GM12878 (cell line): ENCODE data around the gene TMEM131L. TPM values are rescaled to one million over a fixed set of nuclear protein-coding genes. Genes with fewer than 3 reads are reported as not detected.

Source experiments
- ATF7 ChIP-seq: fragments of 450-650 bp; IDR thresholded peaks from 2 replicates; pipeline ENCODE4 v1.6.1; 2016; ENCODE audit warnings: low read depth, mild to moderate bottlenecking
- BACH1 ChIP-seq: fragments of 450-650 bp; IDR thresholded peaks from 2 replicates; pipeline ENCODE4 v1.6.1; 2017; ENCODE audit warnings: mild to moderate bottlenecking, borderline replicate concordance
- FOS ChIP-seq: IDR thresholded peaks from 3 replicates; pipeline ENCODE4 v1.6.1; 2011; ENCODE audit warnings: borderline replicate concordance; ENCODE audit not compliant: insufficient read length; ENCODE audit errors: extremely low read depth
- KLF5 ChIP-seq: fragments of 450-650 bp; IDR thresholded peaks from 2 replicates; pipeline ENCODE4 v1.6.1; 2014; ENCODE audit warnings: mild to moderate bottlenecking; ENCODE audit not compliant: partially characterized antibody
- LARP7 ChIP-seq: fragments of 450-650 bp; IDR thresholded peaks from 2 replicates; pipeline ENCODE4 v1.6.1; 2017; ENCODE audit warnings: mild to moderate bottlenecking
- NR2C2 ChIP-seq: IDR thresholded peaks from 2 replicates; pipeline ENCODE4 v1.6.1; 2011; ENCODE audit warnings: borderline replicate concordance, low read depth; ENCODE audit not compliant: control insufficient read depth, insufficient read length
- PAX8 ChIP-seq: fragments of 450-650 bp; IDR thresholded peaks from 2 replicates; pipeline ENCODE4 v1.6.1; 2017; ENCODE audit warnings: mild to moderate bottlenecking, moderate library complexity
- RUNX3 ChIP-seq: IDR thresholded peaks from 2 replicates; pipeline ENCODE4 v1.6.1; 2012; ENCODE audit warnings: low read length, inconsistent platforms
- SMAD5 ChIP-seq: IDR thresholded peaks from 2 replicates; pipeline ENCODE4 v1.6.1; 2016; ENCODE audit warnings: antibody characterized with exemption, low read depth
- STAT1 ChIP-seq: fragments of 450-650 bp; conservative IDR thresholded peaks from 2 replicates; pipeline ENCODE4 v1.6.1; 2014; ENCODE audit warnings: antibody characterized with exemption, mild to moderate bottlenecking
- ZZZ3 ChIP-seq: IDR thresholded peaks from 2 replicates; pipeline ENCODE4 v1.6.1; 2011; ENCODE audit warnings: low read depth; ENCODE audit not compliant: control insufficient read depth, insufficient read length
- polyA plus RNA-seq, 11 experiments: library from polyadenylated mRNA; depleted of rRNA in 4 of 11; unstranded in 6 of 11; stranded (reverse) in 5 of 11; fragments of >200 nt; fragmentation: Nextera tagmentation in 4 of 11; fragmentation: Illumina TruSeq in 1 of 11; extraction: Ambion mirVana in 4 of 11; extraction: Trizol in 1 of 11; gene quantifications; 1 replicate in 1 of 11; 2 replicates in 10 of 11; pipeline versions ENCODE4 v1.2.1 to v1.2.3, GENCODE V29; 2011 to 2016; ENCODE audit warnings: inconsistent platforms in 2 of 11, missing spikeins in 2 of 11, low read depth in 1 of 11
- total RNA-seq, 4 experiments: library from RNA; depleted of rRNA in 3 of 4; stranded (reverse); fragments of >200 nt in 3 of 4; fragmentation: Illumina TruSeq in 1 of 4; extraction: Trizol in 1 of 4; gene quantifications; 2 replicates each; pipeline versions ENCODE4 v1.2.1 to v1.2.3, GENCODE V29; 2013 to 2021
- TF ChIP-seq, protein P1 (sequence below): fragments of 450-650 bp; IDR thresholded peaks from 2 replicates; pipeline ENCODE4 v1.6.1; 2016; ENCODE audit warnings: mild to moderate bottlenecking
- TF ChIP-seq, protein P2 (sequence below): fragments of 450-650 bp; IDR thresholded peaks from 2 replicates; pipeline ENCODE4 v1.6.1; 2018; ENCODE audit warnings: borderline replicate concordance, mild to moderate bottlenecking; ENCODE audit not compliant: partially characterized antibody

Gene TMEM131L
- total and polyA plus RNA-seq, 10 of the 15 experiments (the other 5 are each of a cell fraction or from before 2014, with no cell fraction given), result 8.5 to 101 (median 74.4) TPM

- TF ChIP-seq ZZZ3, result no peak
- no peak for TF ChIP-seq STAT1
- TF ChIP-seq PAX8, result no peak
- TF ChIP-seq NR2C2, result no peak
- TF ChIP-seq BACH1, result no peak
- peak; percentile 24; the same call in 1 of the 2 replicates for TF ChIP-seq ATF7
- TF ChIP-seq SMAD5, result no peak
- peak; percentile 72 for TF ChIP-seq RUNX3
- no peak for TF ChIP-seq KLF5
- TF ChIP-seq, protein P1, sequence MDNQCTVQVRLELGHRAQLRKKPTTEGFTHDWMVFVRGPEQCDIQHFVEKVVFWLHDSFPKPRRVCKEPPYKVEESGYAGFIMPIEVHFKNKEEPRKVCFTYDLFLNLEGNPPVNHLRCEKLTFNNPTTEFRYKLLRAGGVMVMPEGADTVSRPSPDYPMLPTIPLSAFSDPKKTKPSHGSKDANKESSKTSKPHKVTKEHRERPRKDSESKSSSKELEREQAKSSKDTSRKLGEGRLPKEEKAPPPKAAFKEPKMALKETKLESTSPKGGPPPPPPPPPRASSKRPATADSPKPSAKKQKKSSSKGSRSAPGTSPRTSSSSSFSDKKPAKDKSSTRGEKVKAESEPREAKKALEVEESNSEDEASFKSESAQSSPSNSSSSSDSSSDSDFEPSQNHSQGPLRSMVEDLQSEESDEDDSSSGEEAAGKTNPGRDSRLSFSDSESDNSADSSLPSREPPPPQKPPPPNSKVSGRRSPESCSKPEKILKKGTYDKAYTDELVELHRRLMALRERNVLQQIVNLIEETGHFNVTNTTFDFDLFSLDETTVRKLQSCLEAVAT, result peak; percentile 17; the same call in 1 of the 2 replicates
- TF ChIP-seq, protein P2, sequence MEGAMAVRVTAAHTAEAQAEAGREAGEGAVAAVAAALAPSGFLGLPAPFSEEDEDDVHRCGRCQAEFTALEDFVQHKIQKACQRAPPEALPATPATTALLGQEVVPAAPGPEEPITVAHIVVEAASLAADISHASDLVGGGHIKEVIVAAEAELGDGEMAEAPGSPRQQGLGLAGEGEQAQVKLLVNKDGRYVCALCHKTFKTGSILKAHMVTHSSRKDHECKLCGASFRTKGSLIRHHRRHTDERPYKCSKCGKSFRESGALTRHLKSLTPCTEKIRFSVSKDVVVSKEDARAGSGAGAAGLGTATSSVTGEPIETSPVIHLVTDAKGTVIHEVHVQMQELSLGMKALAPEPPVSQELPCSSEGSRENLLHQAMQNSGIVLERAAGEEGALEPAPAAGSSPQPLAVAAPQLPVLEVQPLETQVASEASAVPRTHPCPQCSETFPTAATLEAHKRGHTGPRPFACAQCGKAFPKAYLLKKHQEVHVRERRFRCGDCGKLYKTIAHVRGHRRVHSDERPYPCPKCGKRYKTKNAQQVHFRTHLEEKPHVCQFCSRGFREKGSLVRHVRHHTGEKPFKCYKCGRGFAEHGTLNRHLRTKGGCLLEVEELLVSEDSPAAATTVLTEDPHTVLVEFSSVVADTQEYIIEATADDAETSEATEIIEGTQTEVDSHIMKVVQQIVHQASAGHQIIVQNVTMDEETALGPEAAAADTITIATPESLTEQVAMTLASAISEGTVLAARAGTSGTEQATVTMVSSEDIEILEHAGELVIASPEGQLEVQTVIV, result no peak
- TF ChIP-seq LARP7, result no peak
- TF ChIP-seq FOS, result no peak
- TF ChIP-seq, all 136 proteins: peak for 17
Observed at GRCh38 chr4:153438916-153439756, 27.0 kb upstream of the TMEM131L start (continued).
